Astrocyte (in vitro differentiated cells and primary cell): ENCODE measurements around the gene DKC1.

ENCODE experiments used
- CTCF ChIP-seq: IDR thresholded peaks from 2 replicates; pipeline ENCODE4 v1.5.1; 2011; ENCODE audit warnings: low read depth, mild to moderate bottlenecking, inconsistent platforms, low read length, moderate library complexity; ENCODE audit not compliant: insufficient read depth
- EZH2 ChIP-seq: IDR thresholded peaks from 2 replicates; pipeline ENCODE4 v1.6.1; 2012; ENCODE audit warnings: mild to moderate bottlenecking, low read length, inconsistent platforms; ENCODE audit not compliant: insufficient read depth

- TF ChIP-seq CTCF (no peak), EZH2 (no peak)
Observed at GRCh38 chrX:154791939-154792338, 29.3 kb downstream of the DKC1 start.
